Heart left ventricle (tissue), 16 donors: ENCODE data around the gene SERPINA1. TPM values are rescaled to one million over a fixed set of nuclear protein-coding genes. Genes with fewer than 3 reads are reported as not detected.

Experiments used
- ATAC-seq, 4 donors: fragments of 200-7000 bp; cut with Tn5 transposase; one replicate each; pipeline ENCODE4 v1.9.1; 2020 to 2022; ENCODE audit warnings: moderate library complexity in 4 of 4, mild to moderate bottlenecking in 3 of 4, moderate number of reproducible peaks in 1 of 4
- DNase-seq, 5 donors: peaks; one replicate each; pipeline ENCODE4 v3.0.0-alpha.2; 2020
- H3K27ac ChIP-seq, 12 donors: fragments of 200-600 bp; sonication (generic) in 4 of 12; one replicate each; pipeline versions ENCODE4 v1.5.0 to v1.8.0; 2016 to 2022; ENCODE audit warnings: mild to moderate bottlenecking in 2 of 12
- H3K27me3 ChIP-seq, 9 donors: fragments of 200-600 bp; sonication (generic) in 2 of 9; one replicate each; pipeline versions ENCODE4 v1.5.1 to v1.8.0; 2016 to 2022; ENCODE audit warnings: mild to moderate bottlenecking in 3 of 9
- H3K36me3 ChIP-seq, 9 donors: fragments of 200-600 bp; sonication (generic) in 2 of 9; one replicate each; pipeline versions ENCODE4 v1.5.0 to v1.8.0; 2018 to 2022; ENCODE audit warnings: mild to moderate bottlenecking in 2 of 9
- H3K4me1 ChIP-seq, 12 donors: fragments of 200-600 bp; sonication (generic) in 4 of 12; one replicate each; pipeline versions ENCODE4 v1.5.0 to v1.8.0; 2016 to 2022; ENCODE audit warnings: mild to moderate bottlenecking in 3 of 12
- H3K4me3 ChIP-seq, 12 donors: fragments of 200-600 bp; sonication (generic) in 4 of 12; one replicate each; pipeline versions ENCODE4 v1.5.0 to v1.8.0; 2017 to 2022; ENCODE audit warnings: mild to moderate bottlenecking in 9 of 12, moderate library complexity in 4 of 12
- H3K9me3 ChIP-seq, 12 donors: fragments of 200-600 bp; sonication (generic) in 4 of 12; one replicate each; pipeline versions ENCODE4 v1.5.0 to v1.8.0; 2016 to 2022; ENCODE audit warnings: mild to moderate bottlenecking in 1 of 12
- CTCF ChIP-seq, 12 donors: fragments of 200-600 bp; sonication (generic) in 4 of 12; IDR thresholded peaks; one replicate each; pipeline versions ENCODE4 v1.5.0 to v1.8.0; 2018 to 2022; ENCODE audit warnings: antibody characterized with exemption in 12 of 12, mild to moderate bottlenecking in 5 of 12
- POLR2A ChIP-seq, 2 donors: fragments of 450-650 bp; IDR thresholded peaks; one replicate each; pipeline ENCODE4 v1.6.1; 2017; ENCODE audit warnings: antibody characterized with exemption in 2 of 2, mild to moderate bottlenecking in 2 of 2, moderate library complexity in 2 of 2
- WGBS, 4 donors: extraction: QIAGEN DNeasy Blood & Tissue Kit in 2 of 4; methylation state at CpG; one replicate each; pipeline versions ENCODE4 v1.1.5 to v1.1.7; 2013 to 2018; 5-methylcytosine and 5-hydroxymethylcytosine counted together
- intact Hi-C, 10 donors: fragments of 100-400 bp; cut with DNase I; formaldehyde crosslinking; loops; one replicate each; pipeline versions ENCODE4 v1.11.1 to v1.14.2; 2022
- polyA plus RNA-seq, 2 donors: library from polyadenylated mRNA; stranded (reverse); fragments of 200-250 nt; gene quantifications; one replicate each; pipeline ENCODE4 v1.2.3, GENCODE V29; 2013
- total RNA-seq, 9 donors: library from RNA; depleted of rRNA in 2 of 9; stranded (reverse); fragments of >200 nt in 2 of 9; fragmentation: NEBNext Ultra II Directional in 3 of 9; extraction: Animal tissue kit (Norgen Biotek cat#: 25700) in 3 of 9; gene quantifications; one replicate each; pipeline versions ENCODE4 v1.1.0 to v1.2.4, GENCODE V29; 2016 to 2023
- donor health status: ischemic (EF 13 %, LVEDD 7.1; RV severe dilation, severe dysfunction).
- donor health status: healthy with polysubstance abuse.
- donor health status: DM: no; HTN: yes; CAD: no.
- donor health status: DM: no; HTN: no; CAD: no.
- donor health status: ischemic (EF 25% LVEDD 6.9; RV normal size, moderate dysfunction).
- donor health status: ischemic (EF 25% LVEDD 5.7; RV mildly dilated, moderate dysfunction).
- donor health status: healthy.
- donor health status: DM: yes; HTN: yes; CAD: no.
- donor health status: ischemic (EF 35%, LVEDD 5.7; RV mildly dilated, moderate dysfunction).
- donor health status: nonischemic (EF 11% LVEDD 7.7; RV severe dilation, severe dysfunction).
- donor health status: DM: yes; HTN: yes; CAD: no.
- donor health status: PGD.
- donor health status: ischemic (EF 29% LVEDD 5.4; RV normal size, mild dysfunction).
- donor health status: nonischemic (EF 23%, LVEDD 6.1; RV moderate dilation, normal function).

SERPINA1 gene
- total and polyA plus RNA-seq, 11 donors, result 0.99 to 53.4 (median 4.4) TPM

DNA sequence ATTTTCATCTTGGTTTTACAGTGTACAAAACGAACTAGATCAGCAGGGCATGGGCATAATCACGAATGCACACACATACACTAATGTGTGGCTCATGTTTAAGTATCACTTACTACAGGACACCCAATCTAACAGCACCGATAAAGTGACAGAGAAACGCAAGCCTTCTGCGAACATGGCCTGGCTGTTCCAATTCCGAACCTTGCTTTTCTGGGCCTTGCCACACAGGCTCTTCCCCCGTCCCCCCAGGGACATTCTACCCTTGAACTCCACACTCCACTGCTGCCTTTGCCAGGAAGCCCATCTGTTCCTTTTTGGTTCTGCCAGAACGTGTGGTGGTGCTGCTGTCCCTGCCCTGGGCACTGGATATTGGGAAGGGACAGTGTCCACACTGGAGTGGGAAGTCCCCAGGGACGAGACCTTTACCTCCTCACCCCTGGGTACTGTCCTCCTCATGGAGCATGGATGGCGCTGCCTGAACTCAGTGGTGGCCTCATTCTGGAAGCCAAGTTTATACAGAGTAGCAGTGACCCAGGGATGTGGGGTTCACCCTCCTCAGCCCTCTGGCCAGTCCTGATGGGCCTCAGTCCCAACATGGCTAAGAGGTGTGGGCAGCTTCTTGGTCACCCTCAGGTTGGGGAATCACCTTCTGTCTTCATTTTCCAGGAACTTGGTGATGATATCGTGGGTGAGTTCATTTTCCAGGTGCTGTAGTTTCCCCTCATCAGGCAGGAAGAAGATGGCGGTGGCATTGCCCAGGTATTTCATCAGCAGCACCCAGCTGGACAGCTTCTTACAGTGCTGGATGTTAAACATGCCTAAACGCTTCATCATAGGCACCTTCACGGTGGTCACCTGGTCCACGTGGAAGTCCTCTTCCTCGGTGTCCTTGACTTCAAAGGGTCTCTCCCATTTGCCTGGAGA is 7.9 kb downstream of the SERPINA1 start:
- Histone ChIP-seq H3K4me3 (no peak overlapping the region), H3K36me3 (peaks cover 0 to 6% (median 0%) of the 10 kb centered on the region in 9 donors), H3K27ac (no peak overlapping the region), H3K27me3 (peaks cover 0 to 22% (median 0%) of the 10 kb centered on the region in 9 donors), H3K4me1 (peaks cover 0 to 19% (median 0%) of the 10 kb centered on the region in 12 donors), H3K9me3 (no peaks in the 10 kb centered on the region)
- TF ChIP-seq POLR2A (IDR thresholded peaks at IDR 0.05), result no peak
- TF ChIP-seq CTCF (IDR thresholded peaks at IDR 0.05), result no peak
- ATAC-seq (no peak), DNase-seq (no peak)
- 72 to 82% (median 77%) methylated on average over 16 of the region's 16 CpGs for WGBS, 4 donors
- intact Hi-C loops, result loop anchor here in 2 of 10 donors (1.0 kb wide), 2 partner anchors 16 to 17 kb away; no protein-coding TSS in a partner anchor

DNA sequence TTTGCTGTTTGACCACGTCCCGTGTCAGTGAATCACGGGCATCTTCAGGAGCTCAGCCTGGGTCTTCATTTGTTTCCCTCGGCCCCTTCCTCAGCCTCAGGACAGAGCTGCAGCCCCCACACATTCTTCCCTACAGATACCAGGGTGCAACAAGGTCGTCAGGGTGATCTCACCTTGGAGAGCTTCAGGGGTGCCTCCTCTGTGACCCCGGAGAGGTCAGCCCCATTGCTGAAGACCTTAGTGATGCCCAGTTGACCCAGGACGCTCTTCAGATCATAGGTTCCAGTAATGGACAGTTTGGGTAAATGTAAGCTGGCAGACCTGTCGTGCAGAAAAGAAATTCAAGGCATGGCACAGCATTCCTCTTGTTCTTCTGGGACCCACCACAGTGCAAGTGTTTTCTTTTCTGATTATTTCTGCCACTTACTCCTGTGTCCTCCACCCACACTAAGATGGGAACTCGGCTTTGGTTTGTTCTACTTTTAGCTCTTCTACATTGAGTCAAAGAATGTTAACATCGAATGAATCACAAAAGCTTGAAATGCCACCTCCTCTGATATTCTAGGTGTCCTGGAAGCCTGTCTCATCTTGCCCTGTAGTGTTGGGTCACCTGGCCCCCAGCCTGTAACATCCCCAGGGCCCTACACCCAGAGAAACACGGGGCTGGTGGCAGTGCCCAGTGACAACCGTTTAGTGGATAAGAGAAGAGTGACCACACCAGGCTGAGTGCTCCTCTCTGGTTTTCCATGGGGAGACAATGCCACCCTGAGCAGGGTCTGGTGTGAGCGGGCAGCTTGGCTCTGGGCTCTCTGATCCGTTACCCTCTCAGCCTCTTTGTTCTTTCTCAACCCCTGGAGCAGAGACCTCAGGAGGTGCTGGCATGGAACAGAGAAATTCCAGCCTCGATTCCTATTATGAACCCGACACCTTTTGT is 8.8 kb downstream of the SERPINA1 start:
- Histone ChIP-seq H3K36me3 (peaks cover 0 to 6% (median 0%) of the 10 kb centered on the region in 9 donors), H3K9me3 (no peaks in the 10 kb centered on the region), H3K27me3 (peaks cover 0 to 22% (median 0%) of the 10 kb centered on the region in 9 donors), H3K4me1 (peaks cover 0 to 10% (median 0%) of the 10 kb centered on the region in 12 donors), H3K4me3 (no peak overlapping the region), H3K27ac (no peak overlapping the region)
- ATAC-seq (no peak), DNase-seq (no peak)
- WGBS, 4 donors, result 68 to 77% (median 73%) methylated on average over 16 of the region's 16 CpGs
- intact Hi-C loops, result loop anchor here in 2 of 10 donors (1.0 kb wide), 2 partner anchors 15 to 16 kb away; no protein-coding TSS in a partner anchor
- TF ChIP-seq POLR2A (IDR thresholded peaks at IDR 0.05) (no peak), CTCF (IDR thresholded peaks at IDR 0.05) (no peak)

DNA sequence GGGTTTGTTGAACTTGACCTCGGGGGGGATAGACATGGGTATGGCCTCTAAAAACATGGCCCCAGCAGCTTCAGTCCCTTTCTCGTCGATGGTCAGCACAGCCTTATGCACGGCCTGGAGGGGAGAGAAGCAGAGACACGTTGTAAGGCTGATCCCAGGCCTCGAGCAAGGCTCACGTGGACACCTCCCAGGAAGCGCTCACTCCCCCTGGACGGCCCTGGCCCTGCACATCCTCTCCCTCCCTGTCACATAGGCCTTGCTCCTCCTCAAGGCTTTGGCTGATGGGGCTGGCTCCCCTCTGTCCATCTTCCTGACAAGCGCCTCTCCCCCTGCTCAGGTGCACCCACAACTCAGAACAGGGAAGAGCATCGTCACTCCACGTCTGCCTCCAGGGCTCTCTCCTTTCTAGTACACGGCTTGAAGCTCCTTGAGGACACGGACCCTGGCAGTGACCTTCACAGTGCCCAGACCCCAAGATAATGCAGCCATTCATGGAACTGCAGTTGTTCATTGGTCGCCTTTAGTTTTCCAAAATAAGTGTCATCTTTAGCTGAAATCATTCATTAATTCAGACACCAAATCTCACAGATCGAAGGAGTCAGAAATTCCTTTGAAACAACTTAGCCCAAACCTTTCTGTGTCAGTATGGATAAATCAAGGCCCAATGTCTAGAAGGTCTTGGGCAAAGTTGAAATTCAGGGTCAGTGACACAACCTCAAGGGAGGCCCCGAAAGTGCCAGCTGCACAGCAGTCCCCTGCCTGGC is 9.7 kb downstream of the SERPINA1 start:
- TF ChIP-seq CTCF (IDR thresholded peaks at IDR 0.05), result no peak
- no peak for TF ChIP-seq POLR2A (IDR thresholded peaks at IDR 0.05)
- 65 to 76% (median 70%) methylated on average over 17 of the region's 17 CpGs for WGBS, 4 donors
- no peak for DNase-seq
- ATAC-seq, result no peak
- peaks cover 0 to 1% (median 0%) of the 10 kb centered on the region in 12 donors for H3K4me1 ChIP-seq
- no peaks in the 10 kb centered on the region for H3K9me3 ChIP-seq
- no peak overlapping the region for H3K27ac ChIP-seq
- peaks cover 0 to 22% (median 0%) of the 10 kb centered on the region in 9 donors for H3K27me3 ChIP-seq
- H3K4me3 ChIP-seq, result no peak overlapping the region
- H3K36me3 ChIP-seq, result peaks cover 0 to 6% (median 0%) of the 10 kb centered on the region in 9 donors
- intact Hi-C loops, result no loop called here
